IPS DF 6.9 (cell line): Measurements from ENCODE around the gene LRG1.
"Not testable (repeated sequence)": the region's sequence is repeated elsewhere in the genome, so short reads cannot be mapped to it uniquely, and the experiment has no call there.

Experiments used
- DNase-seq: peaks from one replicate; pipeline ENCODE4 v3.0.0-alpha.2; 2013; ENCODE audit warnings: low read depth, low spot score
- H3K27ac ChIP-seq: one replicate; pipeline ENCODE4 v1.5.1; 2013; ENCODE audit warnings: low read length, control low read depth
- H3K27me3 ChIP-seq: 2 replicates; pipeline ENCODE4 v1.6.1; 2013; ENCODE audit warnings: mild to moderate bottlenecking, low read length; ENCODE audit not compliant: control insufficient read depth, insufficient read depth
- H3K36me3 ChIP-seq: 2 replicates; pipeline ENCODE4 v1.6.1; 2013; ENCODE audit warnings: low read length; ENCODE audit not compliant: control insufficient read depth, insufficient read depth
- H3K4me1 ChIP-seq: 2 replicates; pipeline ENCODE4 v1.6.1; 2013; ENCODE audit warnings: low read length; ENCODE audit not compliant: control insufficient read depth, insufficient read depth
- H3K4me3 ChIP-seq: 2 replicates; pipeline ENCODE4 v1.5.1; 2013; ENCODE audit warnings: mild to moderate bottlenecking, low read length
- H3K9me3 ChIP-seq: 2 replicates; pipeline ENCODE4 v1.6.1; 2013; ENCODE audit warnings: low read length, inconsistent platforms; ENCODE audit not compliant: control insufficient read depth, insufficient read depth
- WGBS: extraction: QIAGEN DNeasy Blood & Tissue Kit; methylation state at CpG from one replicate; pipeline ENCODE4 v1.1.7; 2013; ENCODE audit warnings: mixed read lengths, missing lambda C conversion rate; ENCODE audit not compliant: insufficient read length, insufficient coverage; 5-methylcytosine and 5-hydroxymethylcytosine counted together

The LRG1 gene

GRCh38 chr19:4573682-4574081 is 33.8 kb upstream of the LRG1 start:
- no peak for DNase-seq
- H3K27me3 ChIP-seq = no peaks in the 10 kb centered on the region
- H3K4me1 ChIP-seq = 0 out of 2 replicates have a peak, but pooled peaks cover 1% of the 10 kb centered on the region
- WGBS = no CpG with 5 or more reads among the region's 6 CpGs
- H3K36me3 ChIP-seq = no peaks in the 10 kb centered on the region
- no peak overlapping the region for H3K4me3 ChIP-seq
- no peak overlapping the region for H3K27ac ChIP-seq
- no peaks in the 10 kb centered on the region for H3K9me3 ChIP-seq

GRCh38 chr19:4571305-4571917 is 31.6 kb upstream of the LRG1 start:
- no peak overlapping the region for H3K27ac ChIP-seq

GRCh38 chr19:4570916-4571304 is 31.1 kb upstream of the LRG1 start:
- H3K27me3 ChIP-seq = no peaks in the 10 kb centered on the region

More at GRCh38 chr19:4571305-4571917, 31.6 kb upstream of the LRG1 start:
- H3K9me3 ChIP-seq = no peaks in the 10 kb centered on the region
- DNase-seq = no peak
- H3K27me3 ChIP-seq = no peaks in the 10 kb centered on the region
- no peaks in the 10 kb centered on the region for H3K36me3 ChIP-seq
- 0 out of 2 replicates have a peak, but pooled peaks cover 1% of the 10 kb centered on the region for H3K4me1 ChIP-seq
- no CpG with 5 or more reads among the region's 22 CpGs for WGBS
- H3K4me3 ChIP-seq = no peak overlapping the region

DNA sequence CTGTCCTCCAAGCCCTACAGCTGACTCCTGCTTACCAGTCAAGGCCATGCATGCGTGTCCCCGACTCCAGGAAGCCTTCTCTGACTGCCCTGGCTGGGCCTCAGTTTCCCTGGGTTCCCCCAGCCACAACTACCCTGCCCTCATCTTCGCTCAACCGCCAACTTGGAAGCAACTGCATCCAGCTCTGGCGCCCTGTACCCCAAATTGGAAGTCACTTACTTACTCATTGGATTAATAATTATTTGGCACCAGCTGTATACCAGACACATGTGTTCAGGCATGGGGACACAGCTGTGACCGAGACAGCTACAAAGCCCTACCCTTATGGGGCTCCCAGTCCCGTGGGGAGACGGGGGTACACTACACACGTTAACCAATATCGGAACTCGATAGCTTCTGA is 30.6 kb upstream of the LRG1 start:
- Histone ChIP-seq H3K27ac (no peak overlapping the region), H3K9me3 (no peaks in the 10 kb centered on the region), H3K4me1 (0 out of 2 replicates have a peak, but pooled peaks cover 1% of the 10 kb centered on the region), H3K27me3 (no peaks in the 10 kb centered on the region), H3K4me3 (no peak overlapping the region), H3K36me3 (no peaks in the 10 kb centered on the region)
- DNase-seq = no peak
- no CpG with 5 or more reads among the region's 11 CpGs for WGBS

More at GRCh38 chr19:4570916-4571304, 31.1 kb upstream of the LRG1 start:
- H3K27ac ChIP-seq = no peak overlapping the region
- H3K4me1 ChIP-seq = 0 out of 2 replicates have a peak, but pooled peaks cover 1% of the 10 kb centered on the region
- no peaks in the 10 kb centered on the region for H3K36me3 ChIP-seq
- H3K9me3 ChIP-seq = no peaks in the 10 kb centered on the region
- H3K4me3 ChIP-seq = no peak overlapping the region
- WGBS = no CpG with 5 or more reads among the region's 5 CpGs
- DNase-seq = no peak

- H3K9me3 ChIP-seq = no peaks in the 10 kb centered on the region
- H3K4me1 ChIP-seq = no peaks in the 10 kb centered on the region
- no peak overlapping the region for H3K27ac ChIP-seq
- no peak for DNase-seq
- H3K36me3 ChIP-seq = no peaks in the 10 kb centered on the region
- no peaks in the 10 kb centered on the region for H3K27me3 ChIP-seq
- no CpG with 5 or more reads among the region's 7 CpGs for WGBS
- H3K4me3 ChIP-seq = no peak overlapping the region
Observed at GRCh38 chr19:4568886-4569285, 29.1 kb upstream of the LRG1 start.

DNA sequence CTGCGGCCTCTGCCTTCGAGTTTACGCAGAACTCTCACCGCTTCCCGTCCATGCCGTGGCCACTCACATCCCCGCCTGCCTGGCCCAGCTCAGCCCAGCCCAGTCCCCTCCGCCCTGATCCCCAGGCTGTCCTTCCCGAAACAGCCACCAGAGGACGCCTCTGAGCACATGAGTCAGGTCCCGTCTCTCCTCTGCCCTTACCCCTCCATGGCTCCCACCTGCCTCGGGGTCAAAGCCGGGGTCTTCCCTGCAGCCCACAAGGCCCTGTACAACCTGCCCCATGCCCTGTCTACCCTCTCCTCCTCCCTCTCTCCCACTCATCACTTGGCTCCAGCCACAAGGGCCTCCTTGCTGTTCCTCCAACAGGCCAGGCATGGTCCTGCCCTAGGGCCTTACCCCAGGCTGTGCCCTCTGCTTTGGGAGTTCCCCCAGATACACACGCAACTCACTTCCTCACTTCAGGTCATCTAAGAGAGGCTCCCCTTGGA is 27.8 kb upstream of the LRG1 start:
- Histone ChIP-seq H3K4me3 (no peak overlapping the region), H3K36me3 (no peaks in the 10 kb centered on the region), H3K27ac (no peak overlapping the region), H3K4me1 (no peaks in the 10 kb centered on the region), H3K27me3 (no peaks in the 10 kb centered on the region), H3K9me3 (no peaks in the 10 kb centered on the region)
- DNase-seq = no peak
- WGBS = no CpG with 5 or more reads among the region's 14 CpGs

GRCh38 chr19:4566402-4567051 is 26.7 kb upstream of the LRG1 start:
- no CpG with 5 or more reads among the region's 35 CpGs for WGBS
- no peak for DNase-seq
- Histone ChIP-seq H3K27ac (no peak overlapping the region), H3K4me3 (no peak overlapping the region), H3K4me1 (no peaks in the 10 kb centered on the region), H3K9me3 (no peaks in the 10 kb centered on the region), H3K36me3 (no peaks in the 10 kb centered on the region), H3K27me3 (no peaks in the 10 kb centered on the region)

DNA sequence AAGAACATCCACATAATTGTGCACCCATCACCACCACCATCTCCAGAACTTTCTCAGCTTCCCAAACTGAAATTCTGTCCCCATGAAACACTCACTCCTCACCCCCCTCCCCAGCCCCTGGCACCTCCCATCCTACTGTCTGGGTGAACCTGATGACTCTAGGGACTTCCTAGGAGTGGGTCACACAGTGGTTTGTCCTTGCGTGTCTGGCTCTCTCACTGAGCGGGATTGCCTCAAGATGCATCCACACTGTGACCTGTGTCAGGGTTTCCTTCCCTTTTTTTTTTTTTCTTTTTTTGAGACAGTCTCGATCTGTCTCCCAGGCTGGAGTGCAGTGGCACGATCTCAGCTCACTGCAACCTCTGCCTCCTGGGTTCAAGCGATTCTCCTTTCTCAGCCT is 23.7 kb upstream of the LRG1 start:
- not testable (repeated sequence) for H3K9me3 ChIP-seq, H3K4me1 ChIP-seq, H3K27me3 ChIP-seq, DNase-seq, H3K36me3 ChIP-seq, H3K4me3 ChIP-seq, H3K27ac ChIP-seq
- WGBS = no CpG with 5 or more reads among the region's 5 CpGs

GRCh38 chr19:4562085-4562484 is 22.2 kb upstream of the LRG1 start:
- DNase-seq = not testable (repeated sequence)

GRCh38 chr19:4559569-4559968 is 19.7 kb upstream of the LRG1 start, which contains the start of gene SEMA6B:
Gene SEMA6B (minus strand): TSS chr19:4559684. CDS start chr19:4558457, 1,227 bp downstream.
- H3K4me3 ChIP-seq = no peak within 1 kb of the TSS
- H3K9me3 ChIP-seq = no peaks in the 10 kb centered on the region
- H3K27ac ChIP-seq = no peak within 1 kb of the TSS
- WGBS = no CpG with 5 or more reads among the region's 13 CpGs
- no peaks in the 10 kb centered on the region for H3K27me3 ChIP-seq
- peaks cover 5% of the 10 kb centered on the region; the same call in 1 of the 2 replicates for H3K36me3 ChIP-seq
- H3K4me1 ChIP-seq = peaks cover 6% of the 10 kb centered on the region; the same call in 1 of the 2 replicates
- DNase-seq = no peak

More at GRCh38 chr19:4562085-4562484, 22.2 kb upstream of the LRG1 start:
- not testable (repeated sequence) for H3K36me3 ChIP-seq, H3K27me3 ChIP-seq, H3K27ac ChIP-seq, H3K4me3 ChIP-seq, H3K9me3 ChIP-seq, H3K4me1 ChIP-seq
- WGBS = no CpG with 5 or more reads among the region's 7 CpGs
